Neutrophil (primary cell): ENCODE results near the gene HCFC1R1.

ENCODE experiments used
- H3K27ac ChIP-seq: fragments of 200-600 bp; sonication (generic); 2 replicates; pipeline ENCODE4 v1.5.1; 2016; ENCODE audit warnings: mild to moderate bottlenecking, moderate library complexity
- H3K27me3 ChIP-seq: fragments of 200-600 bp; sonication (generic); 2 replicates; pipeline ENCODE4 v1.6.0; 2016; ENCODE audit warnings: mild to moderate bottlenecking
- H3K36me3 ChIP-seq: fragments of 200-600 bp; sonication (generic); 2 replicates; pipeline ENCODE4 v1.5.1; 2017
- H3K4me1 ChIP-seq, 2 experiments: fragments of 200-600 bp in 1 of 2; sonication (generic) in 1 of 2; 1 replicate in 1 of 2; 2 replicates in 1 of 2; pipeline versions ENCODE4 v1.5.1 to v1.6.1; 2013 to 2016; ENCODE audit warnings: low read depth in 1 of 2, low read length in 1 of 2, mild to moderate bottlenecking in 1 of 2, moderate library complexity in 1 of 2; ENCODE audit not compliant: control insufficient read depth in 1 of 2, insufficient read depth in 1 of 2
- H3K4me3 ChIP-seq, 2 experiments: fragments of 200-600 bp in 1 of 2; sonication (generic) in 1 of 2; 1 replicate in 1 of 2; 2 replicates in 1 of 2; pipeline ENCODE4 v1.5.1; 2013 to 2016; ENCODE audit warnings: low read depth in 1 of 2, low read length in 1 of 2, mild to moderate bottlenecking in 1 of 2, moderate library complexity in 1 of 2
- H3K9me3 ChIP-seq: fragments of 200-600 bp; sonication (generic); 2 replicates; pipeline ENCODE4 v1.5.1; 2016
- TF ChIP-seq, protein P1 (sequence below): fragments of 200-600 bp; sonication (generic); IDR thresholded peaks from 2 replicates; pipeline ENCODE4 v1.5.1; 2016; ENCODE audit warnings: antibody characterized with exemption

HCFC1R1 gene

DNA sequence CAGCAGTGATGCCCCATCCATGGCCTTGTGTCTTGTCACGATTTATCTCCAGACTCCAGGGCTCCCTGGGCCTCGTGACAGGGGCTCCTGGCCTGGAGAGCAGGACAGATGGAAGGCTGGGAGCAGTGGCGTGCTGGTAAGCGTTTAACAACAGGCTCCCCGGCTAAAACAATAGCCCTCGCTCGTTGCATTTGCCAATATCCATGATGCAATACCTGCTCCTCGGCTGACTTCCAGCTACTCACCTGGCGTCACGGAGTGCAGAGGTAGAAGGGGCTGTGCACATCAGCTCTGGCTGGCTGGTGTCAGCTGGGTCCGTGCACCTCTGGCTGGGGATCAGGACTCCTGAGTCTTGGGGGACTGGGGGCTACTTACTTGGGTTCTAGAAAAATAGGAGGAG, 14.5 kb upstream of the HCFC1R1 start:
- Histone ChIP-seq H3K27me3 (peaks cover 77% of the 10 kb centered on the region), H3K36me3 (peaks cover 11% of the 10 kb centered on the region), H3K9me3 (no peaks in the 10 kb centered on the region), H3K4me3 (peak overlapping the region in 1 of 2 experiments; percentile 44), H3K4me1 (peaks cover 59 to 62% of the 10 kb centered on the region in 2 experiments), H3K27ac (peak overlapping the region; percentile 18)
- TF ChIP-seq, protein P1, sequence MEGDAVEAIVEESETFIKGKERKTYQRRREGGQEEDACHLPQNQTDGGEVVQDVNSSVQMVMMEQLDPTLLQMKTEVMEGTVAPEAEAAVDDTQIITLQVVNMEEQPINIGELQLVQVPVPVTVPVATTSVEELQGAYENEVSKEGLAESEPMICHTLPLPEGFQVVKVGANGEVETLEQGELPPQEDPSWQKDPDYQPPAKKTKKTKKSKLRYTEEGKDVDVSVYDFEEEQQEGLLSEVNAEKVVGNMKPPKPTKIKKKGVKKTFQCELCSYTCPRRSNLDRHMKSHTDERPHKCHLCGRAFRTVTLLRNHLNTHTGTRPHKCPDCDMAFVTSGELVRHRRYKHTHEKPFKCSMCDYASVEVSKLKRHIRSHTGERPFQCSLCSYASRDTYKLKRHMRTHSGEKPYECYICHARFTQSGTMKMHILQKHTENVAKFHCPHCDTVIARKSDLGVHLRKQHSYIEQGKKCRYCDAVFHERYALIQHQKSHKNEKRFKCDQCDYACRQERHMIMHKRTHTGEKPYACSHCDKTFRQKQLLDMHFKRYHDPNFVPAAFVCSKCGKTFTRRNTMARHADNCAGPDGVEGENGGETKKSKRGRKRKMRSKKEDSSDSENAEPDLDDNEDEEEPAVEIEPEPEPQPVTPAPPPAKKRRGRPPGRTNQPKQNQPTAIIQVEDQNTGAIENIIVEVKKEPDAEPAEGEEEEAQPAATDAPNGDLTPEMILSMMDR: no peak

DNA sequence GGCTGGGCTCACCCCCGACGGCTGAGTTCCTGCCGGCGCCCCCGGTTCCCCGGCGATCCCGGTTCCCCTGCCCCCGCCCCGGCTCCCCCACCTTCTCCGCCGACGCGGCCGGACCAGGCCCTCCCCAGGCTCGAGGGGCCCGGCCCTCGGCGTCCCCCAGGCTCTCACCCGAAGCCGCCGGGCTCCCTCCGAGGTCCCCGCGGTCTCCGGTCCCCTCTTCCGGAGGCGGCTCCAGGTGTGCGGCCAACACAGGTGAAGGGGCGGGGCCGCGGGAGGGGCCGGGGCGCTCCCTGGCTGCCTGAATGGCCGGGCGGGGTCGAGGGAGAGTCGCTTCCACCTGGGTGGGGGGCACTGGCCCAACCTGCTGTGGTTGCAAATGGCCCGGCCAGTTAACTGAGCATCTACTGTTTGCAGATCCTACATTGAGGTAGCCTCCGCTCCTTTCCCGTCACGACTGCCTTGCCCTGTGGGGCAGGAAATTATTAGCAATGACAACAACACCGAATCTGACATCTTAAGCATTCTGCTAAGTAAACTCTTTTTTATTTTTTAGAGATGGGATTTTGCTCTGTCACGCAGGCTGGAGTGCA, 13.1 kb upstream of the HCFC1R1 start, which contains the start of gene BICDL2:
Gene BICDL2, minus strand, starts transcription at position 219 of the 590 bp plus-strand sequence. CDS start 1,448 bp downstream, outside the sequence.
- peak within 1 kb of the TSS; percentile 54 to 69 for H3K4me3 ChIP-seq
- H3K27ac ChIP-seq: peak within 1 kb of the TSS; percentile 18
- no peaks in the 10 kb centered on the region for H3K9me3 ChIP-seq
- peaks cover 53 to 62% of the 10 kb centered on the region in 2 experiments for H3K4me1 ChIP-seq
- peaks cover 91% of the 10 kb centered on the region for H3K27me3 ChIP-seq
- TF ChIP-seq, protein P1: no peak
- peaks cover 11% of the 10 kb centered on the region for H3K36me3 ChIP-seq

DNA sequence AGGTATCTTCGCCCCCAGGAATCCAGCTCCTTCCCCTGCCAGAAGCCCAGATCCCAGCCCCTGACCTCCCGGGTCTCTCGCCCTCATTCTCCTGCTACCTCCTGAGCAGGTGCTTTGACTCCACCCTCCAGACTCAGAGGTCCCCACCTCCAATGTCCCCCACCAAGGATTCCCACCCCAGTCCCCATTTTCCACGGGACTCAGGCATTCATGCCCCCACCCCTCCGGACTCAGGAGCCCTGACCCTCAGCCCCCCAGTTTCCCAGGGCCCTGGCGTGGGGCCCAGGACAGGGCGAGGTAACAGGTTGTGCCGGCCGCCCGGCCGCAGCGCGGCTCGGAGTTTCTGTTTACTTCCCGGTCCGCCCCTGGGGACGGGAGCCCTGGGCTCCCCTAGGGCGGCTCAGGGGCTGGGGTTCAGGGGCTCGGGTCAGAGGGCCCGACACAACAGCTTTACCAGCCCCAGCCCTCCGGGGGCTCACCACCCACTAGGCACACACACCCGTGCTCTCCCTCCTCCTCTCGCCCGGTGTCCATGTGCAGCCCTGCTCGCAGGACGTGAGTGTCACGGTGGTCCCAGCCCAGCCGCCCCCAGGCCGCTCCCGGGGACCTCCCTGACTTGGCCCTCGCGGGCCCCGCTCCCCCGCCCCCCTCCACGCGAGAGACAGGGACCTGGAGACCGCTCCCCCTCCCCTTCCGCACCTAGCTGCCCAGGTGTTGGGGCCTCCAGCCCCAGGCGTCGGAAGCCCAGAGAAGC, 12.4 kb upstream of the HCFC1R1 start:
- Histone ChIP-seq H3K4me1 (peaks cover 59 to 69% of the 10 kb centered on the region in 2 experiments), H3K27me3 (peaks cover 93% of the 10 kb centered on the region), H3K27ac (peak overlapping the region; percentile 13), H3K4me3 (peak overlapping the region; percentile 54 to 69), H3K9me3 (no peaks in the 10 kb centered on the region), H3K36me3 (peaks cover 11% of the 10 kb centered on the region)
- TF ChIP-seq, protein P1: no peak

DNA sequence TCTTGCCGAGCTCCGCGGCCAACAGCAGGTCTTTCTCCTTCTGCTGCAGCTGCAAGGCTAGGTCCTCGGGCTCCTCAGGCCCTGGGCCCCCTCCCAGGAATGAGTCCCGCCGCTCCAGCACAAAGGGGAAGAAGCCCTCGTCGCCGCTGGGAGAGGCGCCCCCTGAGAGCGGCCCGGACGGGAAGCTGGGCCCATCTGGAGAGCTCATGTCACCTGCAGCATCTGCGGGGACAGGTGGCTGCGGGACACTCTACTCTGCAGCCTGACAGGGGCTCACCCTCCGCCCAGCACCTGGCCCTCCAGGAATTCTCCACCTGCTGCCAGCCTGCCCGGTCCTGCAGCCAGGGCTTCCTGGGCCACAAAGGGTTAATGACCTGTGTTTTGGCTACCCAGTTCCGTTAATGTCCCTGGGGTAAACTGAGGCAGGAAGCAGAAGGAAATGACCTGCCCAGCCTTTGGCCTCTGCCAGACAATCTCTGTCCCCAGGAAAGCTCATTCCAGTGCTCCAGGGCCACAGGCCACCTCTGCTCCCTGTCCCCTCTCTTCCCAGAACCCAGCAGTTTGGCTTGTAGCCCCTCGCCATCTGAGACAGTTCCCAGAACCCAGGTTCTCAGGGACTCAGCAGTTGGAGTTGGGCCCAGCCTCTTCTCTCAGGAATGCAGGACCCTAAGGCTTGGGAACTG, 11.7 kb upstream of the HCFC1R1 start:
- Histone ChIP-seq H3K27ac (no peak overlapping the region), H3K36me3 (peaks cover 5% of the 10 kb centered on the region), H3K4me3 (peak overlapping the region; percentile 54 to 69), H3K4me1 (peaks cover 59 to 75% of the 10 kb centered on the region in 2 experiments), H3K9me3 (no peaks in the 10 kb centered on the region), H3K27me3 (peaks cover 95% of the 10 kb centered on the region)
- TF ChIP-seq, protein P1: no peak

DNA sequence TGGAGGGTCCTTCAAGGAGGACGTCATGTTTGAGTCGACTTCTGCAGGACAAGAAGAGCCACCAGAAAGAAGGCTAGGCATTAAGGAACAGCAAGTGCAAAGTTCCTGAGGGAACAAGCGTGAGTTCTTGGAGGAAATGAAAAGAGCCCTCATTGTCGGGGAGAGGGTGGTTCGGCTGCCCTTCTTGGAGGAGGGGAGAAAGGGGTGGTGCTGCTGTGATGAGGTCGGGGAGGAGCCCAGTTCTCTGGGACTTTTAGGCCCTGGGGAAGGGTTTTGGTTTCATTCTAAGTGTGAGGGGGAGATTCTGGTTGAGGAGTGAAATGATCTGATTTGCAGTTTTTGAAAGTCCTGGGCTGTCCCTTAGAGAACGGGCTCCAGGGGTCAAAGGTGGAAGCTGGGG, 8.9 kb upstream of the HCFC1R1 start:
- TF ChIP-seq, protein P1: no peak
- Histone ChIP-seq H3K27me3 (peaks cover 90% of the 10 kb centered on the region), H3K36me3 (no peaks in the 10 kb centered on the region), H3K4me3 (no peak overlapping the region), H3K4me1 (peaks cover 69 to 89% of the 10 kb centered on the region in 2 experiments), H3K27ac (no peak overlapping the region), H3K9me3 (no peaks in the 10 kb centered on the region)
